HEK293 (cell line): Measurements from ENCODE around the gene CDK5.

Experiments
- HOXA7 ChIP-seq: sonication (generic); formaldehyde crosslinking; IDR thresholded peaks from 2 replicates; pipeline ENCODE4 v1.8.1; 2022; ENCODE audit warnings: missing genetic modification reagents, borderline replicate concordance
- KLF16 ChIP-seq: fragments of 450-650 bp; formaldehyde crosslinking; IDR thresholded peaks from 2 replicates; pipeline ENCODE4 v1.5.1; 2017; ENCODE audit warnings: missing biosample characterization, missing genetic modification characterization
- KLF9 ChIP-seq: fragments of 450-650 bp; formaldehyde crosslinking; IDR thresholded peaks from 2 replicates; pipeline ENCODE4 v1.5.1; 2016; ENCODE audit warnings: missing biosample characterization, missing genetic modification characterization, low read depth
- OSR2 ChIP-seq: fragments of 450-650 bp; formaldehyde crosslinking; IDR thresholded peaks from 2 replicates; pipeline ENCODE4 v1.5.1; 2016; ENCODE audit warnings: missing biosample characterization, missing genetic modification characterization
- RBAK ChIP-seq: fragments of 450-650 bp; formaldehyde crosslinking; IDR thresholded peaks from 2 replicates; pipeline ENCODE4 v1.5.1; 2016; ENCODE audit warnings: missing biosample characterization, missing genetic modification characterization
- TCF7L2 ChIP-seq: IDR thresholded peaks from 2 replicates; pipeline ENCODE4 v1.6.1; 2011; ENCODE audit warnings: low read depth, mild to moderate bottlenecking, inconsistent platforms, low read length, moderate library complexity, borderline replicate concordance
- TRIM28 ChIP-seq: IDR thresholded peaks from 2 replicates; pipeline ENCODE4 v1.6.1; 2011; ENCODE audit warnings: low read length, control low read depth, borderline replicate concordance
- YY1 ChIP-seq: fragments of 450-650 bp; formaldehyde crosslinking; IDR thresholded peaks from 2 replicates; pipeline ENCODE4 v1.5.1; 2018; ENCODE audit warnings: missing biosample characterization, missing genetic modification characterization
- ZBTB7A ChIP-seq: fragments of 450-650 bp; formaldehyde crosslinking; IDR thresholded peaks from 2 replicates; pipeline ENCODE4 v1.5.1; 2016; ENCODE audit warnings: low read depth, missing biosample characterization, missing genetic modification characterization
- ZFP41 ChIP-seq: fragments of 450-650 bp; formaldehyde crosslinking; IDR thresholded peaks from 2 replicates; pipeline ENCODE4 v1.5.1; 2016; ENCODE audit warnings: missing biosample characterization, missing genetic modification characterization, borderline replicate concordance
- ZNF146 ChIP-seq: fragments of 450-650 bp; formaldehyde crosslinking; IDR thresholded peaks from 2 replicates; pipeline ENCODE4 v1.5.1; 2016; ENCODE audit warnings: missing biosample characterization, missing genetic modification characterization
- ZNF19 ChIP-seq: fragments of 450-650 bp; formaldehyde crosslinking; IDR thresholded peaks from 2 replicates; pipeline ENCODE4; 2016; ENCODE audit warnings: missing biosample characterization, missing genetic modification characterization, low read depth
- ZNF248 ChIP-seq: fragments of 450-650 bp; formaldehyde crosslinking; IDR thresholded peaks from 2 replicates; pipeline ENCODE4 v1.5.1; 2017; ENCODE audit warnings: missing biosample characterization, missing genetic modification characterization
- ZNF274 ChIP-seq, 2 experiments: fragments of 200-500 bp in 1 of 2; fragments of 450-650 bp in 1 of 2; sonication (Bioruptor generic) in 1 of 2; formaldehyde crosslinking in 1 of 2; IDR thresholded peaks; 2 replicates each; pipeline versions ENCODE4 v1.5.1 to v1.6.1; 2014 to 2016; ENCODE audit warnings: borderline replicate concordance in 1 of 2, inconsistent platforms in 1 of 2, low read length in 1 of 2, missing biosample characterization in 1 of 2, missing genetic modification characterization in 1 of 2
- ZNF350 ChIP-seq: fragments of 450-650 bp; formaldehyde crosslinking; IDR thresholded peaks from 2 replicates; pipeline ENCODE4 v1.5.0; 2017; ENCODE audit warnings: missing biosample characterization, mild to moderate bottlenecking, missing genetic modification characterization
- ZNF394 ChIP-seq: fragments of 450-650 bp; formaldehyde crosslinking; IDR thresholded peaks from 2 replicates; pipeline ENCODE4 v1.5.1; 2016; ENCODE audit warnings: missing biosample characterization, missing genetic modification characterization, mild to moderate bottlenecking, moderate library complexity, borderline replicate concordance
- ZNF404 ChIP-seq: fragments of 450-650 bp; formaldehyde crosslinking; IDR thresholded peaks from 2 replicates; pipeline ENCODE4 v1.5.1; 2017; ENCODE audit warnings: missing biosample characterization, missing genetic modification characterization
- ZNF48 ChIP-seq: fragments of 450-650 bp; formaldehyde crosslinking; IDR thresholded peaks from 2 replicates; pipeline ENCODE4 v1.5.1; 2016; ENCODE audit warnings: missing biosample characterization, missing genetic modification characterization
- ZNF555 ChIP-seq: fragments of 450-650 bp; formaldehyde crosslinking; conservative IDR thresholded peaks from 2 replicates; pipeline ENCODE4 v1.5.1; 2017; ENCODE audit warnings: missing biosample characterization, mild to moderate bottlenecking, missing genetic modification characterization, inconsistent platforms
- ZNF600 ChIP-seq: fragments of 450-650 bp; formaldehyde crosslinking; IDR thresholded peaks from 2 replicates; pipeline ENCODE4 v1.5.1; 2016; ENCODE audit warnings: missing biosample characterization, missing genetic modification characterization
- ZNF664 ChIP-seq: fragments of 450-650 bp; formaldehyde crosslinking; IDR thresholded peaks from 2 replicates; pipeline ENCODE4 v1.5.1; 2016; ENCODE audit warnings: missing biosample characterization, missing genetic modification characterization
- ZNF707 ChIP-seq: fragments of 450-650 bp; formaldehyde crosslinking; IDR thresholded peaks from 2 replicates; pipeline ENCODE4 v1.5.1; 2016; ENCODE audit warnings: missing biosample characterization, missing genetic modification characterization
- ZNF837 ChIP-seq: fragments of 450-650 bp; formaldehyde crosslinking; IDR thresholded peaks from 2 replicates; pipeline ENCODE4 v1.5.1; 2016; ENCODE audit warnings: missing biosample characterization, missing genetic modification characterization
- TF ChIP-seq, protein P1 (sequence below): fragments of 450-650 bp; formaldehyde crosslinking; IDR thresholded peaks from 2 replicates; pipeline ENCODE4; 2016; ENCODE audit warnings: missing biosample characterization, missing genetic modification characterization
- TF ChIP-seq, protein P2 (sequence below): fragments of 450-650 bp; formaldehyde crosslinking; IDR thresholded peaks from 2 replicates; pipeline ENCODE4 v1.5.1; 2016; ENCODE audit warnings: missing biosample characterization, missing genetic modification characterization
- TF ChIP-seq, protein P3 (sequence below): fragments of 450-650 bp; formaldehyde crosslinking; IDR thresholded peaks from 2 replicates; pipeline ENCODE4 v1.5.1; 2016; ENCODE audit warnings: missing biosample characterization, missing genetic modification characterization, borderline replicate concordance
- TF ChIP-seq, protein P4 (sequence below): fragments of 450-650 bp; formaldehyde crosslinking; IDR thresholded peaks from 2 replicates; pipeline ENCODE4 v1.5.1; 2017; ENCODE audit warnings: missing biosample characterization, missing genetic modification characterization
- TF ChIP-seq, protein P5 (sequence below): fragments of 450-650 bp; formaldehyde crosslinking; IDR thresholded peaks from 2 replicates; pipeline ENCODE4 v1.5.1; 2016; ENCODE audit warnings: missing biosample characterization, missing genetic modification characterization
- TF ChIP-seq, protein P6 (sequence below): fragments of 450-650 bp; formaldehyde crosslinking; IDR thresholded peaks from 2 replicates; pipeline ENCODE4 v1.5.1; 2016; ENCODE audit warnings: missing biosample characterization, missing genetic modification characterization

CDK5 gene

DNA sequence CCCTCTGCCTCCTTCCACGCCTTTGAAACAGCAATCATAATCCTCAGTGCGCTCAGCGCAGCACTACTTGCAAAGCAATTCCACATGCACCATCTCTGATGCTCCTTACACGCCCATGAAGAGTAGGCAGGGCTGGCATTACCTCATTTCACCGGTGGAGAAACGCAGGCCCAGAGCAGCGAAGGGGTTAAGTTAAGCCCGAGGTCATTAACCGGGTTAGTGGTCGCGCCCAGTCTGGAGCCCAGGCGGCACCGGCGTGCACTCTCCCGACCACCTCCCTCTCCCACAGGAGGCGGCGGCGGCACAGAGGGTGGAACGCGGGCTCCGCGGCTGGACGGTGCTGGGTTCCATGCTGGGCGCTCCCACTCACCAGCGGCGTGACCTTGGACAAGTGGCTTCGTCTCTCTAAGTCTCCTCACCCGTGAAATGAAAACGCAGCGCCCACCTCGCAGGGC is 22.4 kb upstream of the CDK5 start (continued):
- TF ChIP-seq ZNF274 (IDR thresholded peaks at IDR 0.05; ENCODE audit: low read length), result no peak
- no peak for TF ChIP-seq ZNF274 (tag by site-specific recombination; IDR thresholded peaks at IDR 0.05; ENCODE audit: borderline replicate concordance)
- TF ChIP-seq ZNF555 (tag by site-specific recombination), result no peak
- no peak for TF ChIP-seq KLF9 (tag by site-specific recombination)
- TF ChIP-seq TRIM28, result no peak
- TF ChIP-seq ZNF664 (tag by site-specific recombination), result no peak
- no peak for TF ChIP-seq ZNF48 (tag by site-specific recombination)
- TF ChIP-seq, protein P1, sequence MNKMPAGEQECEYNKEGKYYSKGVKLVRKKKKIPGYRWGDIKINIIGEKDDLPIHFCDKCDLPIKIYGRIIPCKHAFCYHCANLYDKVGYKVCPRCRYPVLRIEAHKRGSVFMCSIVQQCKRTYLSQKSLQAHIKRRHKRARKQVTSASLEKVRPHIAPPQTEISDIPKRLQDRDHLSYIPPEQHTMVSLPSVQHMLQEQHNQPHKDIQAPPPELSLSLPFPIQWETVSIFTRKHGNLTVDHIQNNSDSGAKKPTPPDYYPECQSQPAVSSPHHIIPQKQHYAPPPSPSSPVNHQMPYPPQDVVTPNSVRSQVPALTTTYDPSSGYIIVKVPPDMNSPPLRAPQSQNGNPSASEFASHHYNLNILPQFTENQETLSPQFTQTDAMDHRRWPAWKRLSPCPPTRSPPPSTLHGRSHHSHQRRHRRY (tag by site-specific recombination), result no peak
- TF ChIP-seq, protein P2, sequence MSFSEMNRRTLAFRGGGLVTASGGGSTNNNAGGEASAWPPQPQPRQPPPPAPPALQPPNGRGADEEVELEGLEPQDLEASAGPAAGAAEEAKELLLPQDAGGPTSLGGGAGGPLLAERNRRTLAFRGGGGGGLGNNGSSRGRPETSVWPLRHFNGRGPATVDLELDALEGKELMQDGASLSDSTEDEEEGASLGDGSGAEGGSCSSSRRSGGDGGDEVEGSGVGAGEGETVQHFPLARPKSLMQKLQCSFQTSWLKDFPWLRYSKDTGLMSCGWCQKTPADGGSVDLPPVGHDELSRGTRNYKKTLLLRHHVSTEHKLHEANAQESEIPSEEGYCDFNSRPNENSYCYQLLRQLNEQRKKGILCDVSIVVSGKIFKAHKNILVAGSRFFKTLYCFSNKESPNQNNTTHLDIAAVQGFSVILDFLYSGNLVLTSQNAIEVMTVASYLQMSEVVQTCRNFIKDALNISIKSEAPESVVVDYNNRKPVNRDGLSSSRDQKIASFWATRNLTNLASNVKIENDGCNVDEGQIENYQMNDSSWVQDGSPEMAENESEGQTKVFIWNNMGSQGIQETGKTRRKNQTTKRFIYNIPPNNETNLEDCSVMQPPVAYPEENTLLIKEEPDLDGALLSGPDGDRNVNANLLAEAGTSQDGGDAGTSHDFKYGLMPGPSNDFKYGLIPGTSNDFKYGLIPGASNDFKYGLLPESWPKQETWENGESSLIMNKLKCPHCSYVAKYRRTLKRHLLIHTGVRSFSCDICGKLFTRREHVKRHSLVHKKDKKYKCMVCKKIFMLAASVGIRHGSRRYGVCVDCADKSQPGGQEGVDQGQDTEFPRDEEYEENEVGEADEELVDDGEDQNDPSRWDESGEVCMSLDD, result peak; percentile 72; the same call in 1 of the 2 replicates
- no peak for TF ChIP-seq ZNF19
- no peak for TF ChIP-seq HOXA7
- TF ChIP-seq, protein P3, sequence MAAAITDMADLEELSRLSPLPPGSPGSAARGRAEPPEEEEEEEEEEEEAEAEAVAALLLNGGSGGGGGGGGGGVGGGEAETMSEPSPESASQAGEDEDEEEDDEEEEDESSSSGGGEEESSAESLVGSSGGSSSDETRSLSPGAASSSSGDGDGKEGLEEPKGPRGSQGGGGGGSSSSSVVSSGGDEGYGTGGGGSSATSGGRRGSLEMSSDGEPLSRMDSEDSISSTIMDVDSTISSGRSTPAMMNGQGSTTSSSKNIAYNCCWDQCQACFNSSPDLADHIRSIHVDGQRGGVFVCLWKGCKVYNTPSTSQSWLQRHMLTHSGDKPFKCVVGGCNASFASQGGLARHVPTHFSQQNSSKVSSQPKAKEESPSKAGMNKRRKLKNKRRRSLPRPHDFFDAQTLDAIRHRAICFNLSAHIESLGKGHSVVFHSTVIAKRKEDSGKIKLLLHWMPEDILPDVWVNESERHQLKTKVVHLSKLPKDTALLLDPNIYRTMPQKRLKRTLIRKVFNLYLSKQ (tag by site-specific recombination), result no peak
- TF ChIP-seq, protein P4, sequence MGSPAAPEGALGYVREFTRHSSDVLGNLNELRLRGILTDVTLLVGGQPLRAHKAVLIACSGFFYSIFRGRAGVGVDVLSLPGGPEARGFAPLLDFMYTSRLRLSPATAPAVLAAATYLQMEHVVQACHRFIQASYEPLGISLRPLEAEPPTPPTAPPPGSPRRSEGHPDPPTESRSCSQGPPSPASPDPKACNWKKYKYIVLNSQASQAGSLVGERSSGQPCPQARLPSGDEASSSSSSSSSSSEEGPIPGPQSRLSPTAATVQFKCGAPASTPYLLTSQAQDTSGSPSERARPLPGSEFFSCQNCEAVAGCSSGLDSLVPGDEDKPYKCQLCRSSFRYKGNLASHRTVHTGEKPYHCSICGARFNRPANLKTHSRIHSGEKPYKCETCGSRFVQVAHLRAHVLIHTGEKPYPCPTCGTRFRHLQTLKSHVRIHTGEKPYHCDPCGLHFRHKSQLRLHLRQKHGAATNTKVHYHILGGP (tag by site-specific recombination), result no peak
- TF ChIP-seq ZNF394 (tag by site-specific recombination), result peak; percentile 38; the same call in 1 of the 2 replicates
- no peak for TF ChIP-seq ZNF248 (tag by site-specific recombination)
- TF ChIP-seq ZNF404, result no peak
- no peak for TF ChIP-seq ZNF837
- no peak for TF ChIP-seq ZNF707
- no peak for TF ChIP-seq YY1 (tag by site-specific recombination)
- TF ChIP-seq, protein P5, sequence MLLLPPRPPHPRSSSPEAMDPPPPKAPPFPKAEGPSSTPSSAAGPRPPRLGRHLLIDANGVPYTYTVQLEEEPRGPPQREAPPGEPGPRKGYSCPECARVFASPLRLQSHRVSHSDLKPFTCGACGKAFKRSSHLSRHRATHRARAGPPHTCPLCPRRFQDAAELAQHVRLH (tag by site-specific recombination), result no peak
- no peak for TF ChIP-seq TCF7L2
- TF ChIP-seq, protein P6, sequence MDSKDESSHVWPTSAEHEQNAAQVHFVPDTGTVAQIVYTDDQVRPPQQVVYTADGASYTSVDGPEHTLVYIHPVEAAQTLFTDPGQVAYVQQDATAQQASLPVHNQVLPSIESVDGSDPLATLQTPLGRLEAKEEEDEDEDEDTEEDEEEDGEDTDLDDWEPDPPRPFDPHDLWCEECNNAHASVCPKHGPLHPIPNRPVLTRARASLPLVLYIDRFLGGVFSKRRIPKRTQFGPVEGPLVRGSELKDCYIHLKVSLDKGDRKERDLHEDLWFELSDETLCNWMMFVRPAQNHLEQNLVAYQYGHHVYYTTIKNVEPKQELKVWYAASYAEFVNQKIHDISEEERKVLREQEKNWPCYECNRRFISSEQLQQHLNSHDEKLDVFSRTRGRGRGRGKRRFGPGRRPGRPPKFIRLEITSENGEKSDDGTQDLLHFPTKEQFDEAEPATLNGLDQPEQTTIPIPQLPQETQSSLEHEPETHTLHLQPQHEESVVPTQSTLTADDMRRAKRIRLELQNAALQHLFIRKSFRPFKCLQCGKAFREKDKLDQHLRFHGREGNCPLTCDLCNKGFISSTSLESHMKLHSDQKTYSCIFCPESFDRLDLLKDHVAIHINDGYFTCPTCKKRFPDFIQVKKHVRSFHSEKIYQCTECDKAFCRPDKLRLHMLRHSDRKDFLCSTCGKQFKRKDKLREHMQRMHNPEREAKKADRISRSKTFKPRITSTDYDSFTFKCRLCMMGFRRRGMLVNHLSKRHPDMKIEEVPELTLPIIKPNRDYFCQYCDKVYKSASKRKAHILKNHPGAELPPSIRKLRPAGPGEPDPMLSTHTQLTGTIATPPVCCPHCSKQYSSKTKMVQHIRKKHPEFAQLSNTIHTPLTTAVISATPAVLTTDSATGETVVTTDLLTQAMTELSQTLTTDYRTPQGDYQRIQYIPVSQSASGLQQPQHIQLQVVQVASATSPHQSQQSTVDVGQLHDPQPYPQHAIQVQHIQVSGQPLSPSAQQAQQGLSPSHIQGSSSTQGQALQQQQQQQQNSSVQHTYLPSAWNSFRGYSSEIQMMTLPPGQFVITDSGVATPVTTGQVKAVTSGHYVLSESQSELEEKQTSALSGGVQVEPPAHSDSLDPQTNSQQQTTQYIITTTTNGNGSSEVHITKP (tag by site-specific recombination), result 0 out of 2 replicates have a peak, but pooled peaks have one; percentile 60
- peak; percentile 76 for TF ChIP-seq ZNF600 (tag by site-specific recombination)
- TF ChIP-seq ZBTB7A, result no peak
- TF ChIP-seq KLF16 (tag by site-specific recombination), result peak; percentile 63
- no peak for TF ChIP-seq ZFP41
- no peak for TF ChIP-seq ZNF350
- no peak for TF ChIP-seq ZNF146
- TF ChIP-seq OSR2, result no peak
- no peak for TF ChIP-seq RBAK (tag by site-specific recombination)
